K562 (cell line): ENCODE measurements around the gene CHPF. TPM values are rescaled to one million over a fixed set of nuclear protein-coding genes. Genes with fewer than 3 reads are reported as not detected.

Source experiments
- CBFA2T3 ChIP-seq: fragments of 450-650 bp; IDR thresholded peaks from 2 replicates; pipeline ENCODE4 v1.6.1; 2017
- CHAMP1 ChIP-seq: fragments of 450-650 bp; IDR thresholded peaks from 2 replicates; pipeline ENCODE4 v1.6.1; 2016; ENCODE audit warnings: mild to moderate bottlenecking
- CTBP1 ChIP-seq: fragments of 450-650 bp; IDR thresholded peaks from 2 replicates; pipeline ENCODE4 v1.6.1; 2016; ENCODE audit warnings: borderline replicate concordance
- ELF1 ChIP-seq: fragments of 200-800 bp; sonication (Bioruptor generic); IDR thresholded peaks from 2 replicates; pipeline ENCODE4 v1.6.1; 2016; ENCODE audit warnings: missing genetic modification characterization, missing compliant biosample characterization
- ETV1 ChIP-seq: fragments of 450-650 bp; conservative IDR thresholded peaks from 2 replicates; pipeline ENCODE4 v1.6.1; 2016; ENCODE audit warnings: missing genetic modification characterization, control low read depth, low read depth, missing compliant biosample characterization
- FOS ChIP-seq: IDR thresholded peaks from 3 replicates; pipeline ENCODE4 v1.6.1; 2011; ENCODE audit not compliant: insufficient read length; ENCODE audit errors: extremely low read depth
- GABPB2 ChIP-seq: fragments of 250-450 bp; sonication (Bioruptor Pico); conservative IDR thresholded peaks from 2 replicates; pipeline ENCODE4 v1.5.1; 2021; ENCODE audit warnings: mild to moderate bottlenecking
- HDAC3 ChIP-seq: fragments of 450-650 bp; IDR thresholded peaks from 2 replicates; pipeline ENCODE4 v1.6.1; 2018; ENCODE audit warnings: borderline replicate concordance, mild to moderate bottlenecking, moderate library complexity; ENCODE audit not compliant: partially characterized antibody
- HNRNPLL ChIP-seq: fragments of 200-400 bp; formaldehyde crosslinking; IDR thresholded peaks from 2 replicates; pipeline ENCODE4 v1.6.1; 2017; ENCODE audit warnings: low read length, low read depth, mild to moderate bottlenecking; ENCODE audit not compliant: poor library complexity, severe bottlenecking
- KAT7 ChIP-seq: sonication (generic); formaldehyde crosslinking; IDR thresholded peaks from 2 replicates; pipeline ENCODE4 v1.8.0; 2022; ENCODE audit warnings: missing genetic modification reagents, mild to moderate bottlenecking, borderline replicate concordance
- KAT8 ChIP-seq: fragments of 450-650 bp; IDR thresholded peaks from 2 replicates; pipeline ENCODE4 v1.6.1; 2016; ENCODE audit warnings: low read depth, mild to moderate bottlenecking
- L3MBTL2 ChIP-seq: fragments of 450-650 bp; IDR thresholded peaks from 2 replicates; pipeline ENCODE4 v1.6.1; 2016; ENCODE audit warnings: mild to moderate bottlenecking, moderate library complexity
- LEF1 ChIP-seq: fragments of 450-650 bp; IDR thresholded peaks from 2 replicates; pipeline ENCODE4 v1.6.1; 2016; ENCODE audit warnings: mild to moderate bottlenecking
- MEIS2 ChIP-seq: fragments of 450-650 bp; IDR thresholded peaks from 2 replicates; pipeline ENCODE4 v1.6.1; 2014; ENCODE audit warnings: mild to moderate bottlenecking; ENCODE audit not compliant: partially characterized antibody
- MNT ChIP-seq, 2 experiments: fragments of 450-650 bp; conservative IDR thresholded peaks; 2 replicates each; pipeline ENCODE4 v1.6.1; 2017; ENCODE audit warnings: mild to moderate bottlenecking in 2 of 2, moderate library complexity in 2 of 2
- MTA1 ChIP-seq: fragments of 450-650 bp; IDR thresholded peaks from 2 replicates; pipeline ENCODE4 v1.6.1; 2017; ENCODE audit warnings: borderline replicate concordance
- NFRKB ChIP-seq: fragments of 450-650 bp; IDR thresholded peaks from 2 replicates; pipeline ENCODE4 v1.6.1; 2016; ENCODE audit warnings: low read depth
- NUFIP1 ChIP-seq: fragments of 450-650 bp; IDR thresholded peaks from 2 replicates; pipeline ENCODE4 v1.6.1; 2018; ENCODE audit not compliant: partially characterized antibody
- PHTF2 ChIP-seq: fragments of 250-450 bp; sonication (Bioruptor Pico); IDR thresholded peaks from 2 replicates; pipeline ENCODE4 v1.5.0; 2021; ENCODE audit warnings: mild to moderate bottlenecking
- SIN3A ChIP-seq, 2 experiments: fragments of 150-350 bp in 1 of 2; IDR thresholded peaks; 2 replicates each; pipeline ENCODE4 v1.6.1; 2011 to 2016; ENCODE audit warnings: borderline replicate concordance in 2 of 2, low read depth in 2 of 2, low read length in 2 of 2, mild to moderate bottlenecking in 2 of 2, moderate library complexity in 2 of 2; ENCODE audit not compliant: control insufficient read depth in 1 of 2
- SNIP1 ChIP-seq: fragments of 450-650 bp; IDR thresholded peaks from 2 replicates; pipeline ENCODE4 v1.7.1; 2017; ENCODE audit warnings: low read depth, mild to moderate bottlenecking
- SOX6 ChIP-seq: fragments of 450-650 bp; IDR thresholded peaks from 2 replicates; pipeline ENCODE4 v1.6.1; 2014; ENCODE audit warnings: mild to moderate bottlenecking
- TAL1 ChIP-seq: fragments of 450-650 bp; IDR thresholded peaks from 2 replicates; pipeline ENCODE4 v1.6.1; 2016; ENCODE audit warnings: mild to moderate bottlenecking
- TFAP4 ChIP-seq: sonication (generic); formaldehyde crosslinking; IDR thresholded peaks from 2 replicates; pipeline ENCODE4 v1.8.0; 2022; ENCODE audit warnings: missing genetic modification reagents, mild to moderate bottlenecking, moderate library complexity, borderline replicate concordance
- ZNF24 ChIP-seq: fragments of 450-650 bp; IDR thresholded peaks from 2 replicates; pipeline ENCODE4 v1.6.1; 2016
- polyA plus RNA-seq, 8 experiments: library from polyadenylated mRNA; depleted of rRNA in 4 of 8; stranded (reverse) in 5 of 8; unstranded in 3 of 8; fragments of >200 nt; fragmentation: Nextera tagmentation in 2 of 8; fragmentation: Illumina TruSeq in 1 of 8; extraction: Ambion mirVana in 2 of 8; extraction: Trizol in 1 of 8; gene quantifications; 2 replicates each; pipeline versions ENCODE4 v1.2.1 to v1.2.3, GENCODE V29; 2011 to 2014; ENCODE audit warnings: inconsistent platforms in 1 of 8, missing spikeins in 1 of 8
- total RNA-seq, 7 experiments: library from RNA; depleted of rRNA in 6 of 7; stranded (reverse); fragments of >200 nt in 6 of 7; fragmentation: Illumina TruSeq in 2 of 7; extraction: Trizol in 2 of 7; gene quantifications; 2 replicates each; pipeline versions ENCODE4 v1.2.1 to v1.2.3, GENCODE V29; 2011 to 2021; ENCODE audit warnings: low replicate concordance in 1 of 7

The CHPF gene
- total and polyA plus RNA-seq, 9 of the 15 experiments (the other 6 are each of a cell fraction or from before 2014, with no cell fraction given), result 0.15 to 57.2 (median 7.9) TPM

GRCh38 chr2:219521066-219521880, 22.3 kb downstream of the CHPF start (continued):
- TF ChIP-seq ELF1 (tag) (peak; percentile 55; the same call in 1 of the 2 replicates), TAL1 (peak; percentile 69), SIN3A (IDR thresholded peaks at IDR 0.05; ENCODE audit: borderline replicate concordance in 2 of 2, control insufficient read depth in 1 of 2, low read depth in 2 of 2, low read length in 2 of 2) (no peak), LEF1 (peak; percentile 63), MEIS2 (peak; percentile 82), L3MBTL2 (peak; percentile 12; the same call in 1 of the 2 replicates), NFRKB (0 out of 2 replicates have a peak, but pooled peaks have one; percentile 28), HNRNPLL (peak; percentile 14), SOX6 (peak; percentile 49; the same call in 1 of the 2 replicates), HDAC3 (peak; percentile 44), MNT (conservative IDR thresholded peaks at IDR 0.05) (peak in 1 of 2 experiments; percentile 60; a peak in 3 of 4 replicates), ZNF24 (peak; percentile 25; the same call in 1 of the 2 replicates), KAT7 (0 out of 2 replicates have a peak, but pooled peaks have one; percentile 38), KAT8 (no peak), NUFIP1 (no peak), FOS (no peak), GABPB2 (CRISPR knock-in tag) (no peak), CBFA2T3 (peak; percentile 90), TFAP4 (CRISPR knock-in tag) (peak; percentile 67; the same call in 1 of the 2 replicates), CTBP1 (peak; percentile 67), MTA1 (peak; percentile 84), ETV1 (tag) (peak; percentile 92), CHAMP1 (0 out of 2 replicates have a peak, but pooled peaks have one; percentile 10), SNIP1 (no peak), PHTF2 (CRISPR knock-in tag) (no peak)
